ENCODE results near the gene SS18.
"Not testable (repeated sequence)": the region's sequence is repeated elsewhere in the genome, so short reads cannot be mapped to it uniquely, and the experiment has no call there.

SS18 gene, protein sequence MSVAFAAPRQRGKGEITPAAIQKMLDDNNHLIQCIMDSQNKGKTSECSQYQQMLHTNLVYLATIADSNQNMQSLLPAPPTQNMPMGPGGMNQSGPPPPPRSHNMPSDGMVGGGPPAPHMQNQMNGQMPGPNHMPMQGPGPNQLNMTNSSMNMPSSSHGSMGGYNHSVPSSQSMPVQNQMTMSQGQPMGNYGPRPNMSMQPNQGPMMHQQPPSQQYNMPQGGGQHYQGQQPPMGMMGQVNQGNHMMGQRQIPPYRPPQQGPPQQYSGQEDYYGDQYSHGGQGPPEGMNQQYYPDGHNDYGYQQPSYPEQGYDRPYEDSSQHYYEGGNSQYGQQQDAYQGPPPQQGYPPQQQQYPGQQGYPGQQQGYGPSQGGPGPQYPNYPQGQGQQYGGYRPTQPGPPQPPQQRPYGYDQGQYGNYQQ

DNA sequence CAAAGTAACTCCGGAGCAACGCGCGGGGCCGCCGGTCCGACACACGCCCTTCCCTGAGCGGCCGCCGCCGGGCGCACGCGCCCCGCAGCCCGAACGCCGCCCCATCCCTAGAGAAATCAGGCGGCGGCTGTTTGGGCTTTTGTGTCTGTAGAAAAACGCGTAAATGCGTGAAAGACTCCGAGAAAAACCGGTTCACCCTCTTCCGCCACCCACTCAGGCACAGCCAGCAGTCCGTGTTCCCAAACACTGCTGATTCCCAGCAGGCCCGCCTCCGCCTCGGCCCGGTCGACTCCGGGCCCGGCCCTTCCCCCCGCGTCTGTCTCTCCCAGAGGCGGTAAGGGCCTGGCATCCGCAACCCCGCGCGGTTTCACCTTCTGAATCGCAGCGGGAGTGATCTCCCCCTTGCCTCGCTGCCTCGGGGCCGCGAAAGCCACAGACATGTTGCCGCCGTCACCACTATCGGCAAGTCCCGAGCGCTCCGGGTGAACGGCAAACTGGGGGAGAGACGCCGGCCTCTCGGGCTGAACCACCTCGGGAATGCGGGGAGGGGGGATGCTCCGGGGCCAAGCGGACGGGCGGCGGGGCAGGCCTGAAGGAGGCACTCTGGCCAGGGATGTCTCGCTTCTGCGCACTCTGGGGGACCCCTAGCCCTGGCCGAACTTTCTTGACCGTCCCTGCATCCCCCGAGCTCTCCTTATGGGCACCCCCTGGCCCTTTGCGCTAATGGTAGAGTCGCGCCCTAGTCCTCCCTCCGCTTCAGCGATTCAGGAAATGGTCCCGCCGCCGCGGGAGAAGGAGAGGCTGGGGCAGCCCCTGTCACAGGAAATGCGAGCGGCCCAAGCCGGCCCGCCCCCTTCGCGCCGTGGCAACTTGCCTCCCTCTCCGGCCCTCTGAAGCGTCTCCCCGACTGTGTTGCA is at the start of gene SS18:
TSS of gene SS18 (minus strand) at position 484 of the 917 bp plus-strand sequence. CDS start at position 440, 44 bp downstream.
- in situ Hi-C loops (cut with HindIII; ENCODE audit: low sequenced_read_pairs) = no loop called here

DNA sequence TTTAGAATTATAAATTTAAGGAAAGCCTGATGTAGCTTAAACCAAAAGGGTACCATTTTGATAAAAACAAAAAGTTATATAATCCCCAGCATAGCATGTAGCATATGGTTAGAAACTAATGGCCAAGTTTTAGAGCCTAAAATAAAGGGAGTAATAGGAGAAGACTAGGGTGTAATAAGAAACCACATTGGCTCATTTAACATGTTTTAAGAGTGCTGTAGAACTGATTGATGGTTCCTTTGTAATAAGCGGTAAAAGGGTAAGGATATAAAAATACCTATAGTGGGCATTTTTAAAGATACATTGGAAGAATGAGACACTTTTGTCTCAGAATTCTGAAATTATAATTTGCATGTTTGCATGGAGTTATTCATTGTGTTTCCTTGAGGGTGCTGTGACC is 45.1 kb upstream of the SS18 start:
- in situ Hi-C loops (cut with HindIII; ENCODE audit: low sequenced_read_pairs) = no loop called here

DNA sequence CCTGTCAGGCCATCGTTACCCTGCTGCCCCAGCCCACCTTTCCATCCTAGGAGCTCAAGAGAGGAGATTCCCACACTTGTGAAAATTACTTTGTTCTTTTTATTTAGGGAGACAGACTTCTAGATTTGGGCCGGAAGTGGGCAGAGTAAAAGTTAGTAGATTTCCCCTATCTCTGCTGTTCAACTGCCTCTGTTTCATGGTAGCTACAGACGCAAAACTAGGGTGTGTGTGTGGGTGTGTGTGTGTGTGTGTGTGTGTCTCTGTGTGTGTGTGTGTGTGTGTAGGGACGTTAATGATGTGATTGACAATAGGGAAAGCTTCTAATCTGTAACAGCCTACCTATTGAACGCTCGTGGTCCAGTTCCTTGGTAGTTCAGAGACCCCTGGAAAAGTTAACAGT is 43.7 kb upstream of the SS18 start:
- in situ Hi-C loops (cut with HindIII; ENCODE audit: low sequenced_read_pairs) = no loop called here

DNA sequence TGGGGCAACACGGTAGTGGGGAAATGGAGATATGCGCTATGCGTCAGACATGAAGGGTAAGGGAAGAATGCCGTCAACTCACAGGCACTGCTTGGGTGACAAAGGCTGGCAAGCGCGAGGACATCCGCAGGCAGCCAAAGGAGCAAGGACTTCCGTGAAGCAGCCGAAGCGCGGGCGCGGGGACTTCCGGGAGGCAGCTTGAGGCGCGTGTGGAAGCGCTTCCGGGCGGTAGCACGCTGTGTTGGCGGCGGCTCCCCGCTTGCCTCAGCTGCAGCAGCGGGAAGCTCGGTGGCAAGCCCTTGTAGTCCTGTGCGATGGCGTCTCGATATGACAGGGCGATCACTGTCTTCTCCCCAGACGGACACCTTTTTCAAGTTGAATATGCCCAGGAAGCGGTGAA is 43.2 kb upstream of the SS18 start, which contains the start of gene PSMA8:
TSS of gene PSMA8 (plus strand) at position 218 of the 400 bp plus-strand sequence. CDS start at position 315, 97 bp downstream.
- in situ Hi-C loops (cut with HindIII; ENCODE audit: low sequenced_read_pairs) = no loop called here

DNA sequence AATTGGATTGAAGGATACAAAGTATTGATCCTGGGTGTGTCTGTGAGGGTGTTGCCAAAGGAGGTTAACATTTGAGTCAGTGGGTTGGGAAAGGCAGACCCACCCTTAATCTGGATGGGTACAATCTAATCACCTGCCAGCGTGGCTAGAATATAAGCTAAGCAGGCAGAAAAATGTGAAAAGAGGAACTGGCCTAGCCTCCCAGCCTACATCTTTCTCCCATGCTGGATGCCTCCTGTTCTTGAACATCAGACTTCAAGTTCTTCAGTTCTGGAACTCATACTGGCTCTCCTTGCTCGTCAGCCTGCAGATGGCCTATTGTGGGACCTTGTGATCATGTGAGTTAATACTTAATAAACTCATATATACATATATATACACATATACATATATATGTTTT is 37.8 kb upstream of the SS18 start:
- in situ Hi-C loops (cut with HindIII; ENCODE audit: low sequenced_read_pairs) = not testable (repeated sequence)

DNA sequence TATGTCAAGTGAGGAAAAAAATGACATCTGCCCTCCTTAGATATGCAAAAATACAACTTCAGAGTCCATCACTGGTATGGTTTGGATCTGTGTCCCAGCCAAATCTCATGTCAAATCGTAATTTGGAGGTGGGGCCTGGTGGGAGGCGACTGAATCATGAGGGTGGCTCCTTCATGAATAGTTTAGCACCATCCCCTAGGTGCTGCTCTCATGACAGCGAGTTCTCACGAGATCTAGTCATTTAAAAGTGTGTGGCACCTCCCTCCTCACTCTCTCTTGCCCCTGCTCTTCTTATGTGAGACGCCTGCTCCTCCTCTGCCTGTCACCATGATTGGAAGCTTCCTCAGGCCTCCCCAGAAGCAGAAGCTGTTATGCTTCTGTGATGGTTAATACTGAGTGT is 37.4 kb upstream of the SS18 start:
- in situ Hi-C loops (cut with HindIII; ENCODE audit: low sequenced_read_pairs) = no loop called here

DNA sequence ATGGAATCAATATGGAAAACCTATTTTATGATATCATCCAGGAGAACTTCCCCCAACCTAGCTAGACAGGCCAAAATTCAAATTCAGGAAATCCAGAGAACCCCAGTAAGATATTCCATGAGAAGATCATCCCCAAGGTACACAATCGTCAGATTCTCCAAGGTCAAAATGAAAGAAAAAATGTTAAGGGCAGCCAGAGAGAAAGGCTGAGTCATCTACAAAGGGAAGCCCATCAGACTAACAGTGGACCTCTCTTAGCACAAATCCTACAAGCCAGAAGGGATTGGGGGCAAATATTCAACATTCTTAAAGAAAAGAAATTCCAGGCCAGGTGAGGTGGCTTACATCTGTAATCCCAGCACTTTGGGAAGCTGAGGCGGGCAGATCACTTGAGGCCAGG is 31.6 kb upstream of the SS18 start:
- in situ Hi-C loops (cut with HindIII; ENCODE audit: low sequenced_read_pairs) = not testable (repeated sequence)

DNA sequence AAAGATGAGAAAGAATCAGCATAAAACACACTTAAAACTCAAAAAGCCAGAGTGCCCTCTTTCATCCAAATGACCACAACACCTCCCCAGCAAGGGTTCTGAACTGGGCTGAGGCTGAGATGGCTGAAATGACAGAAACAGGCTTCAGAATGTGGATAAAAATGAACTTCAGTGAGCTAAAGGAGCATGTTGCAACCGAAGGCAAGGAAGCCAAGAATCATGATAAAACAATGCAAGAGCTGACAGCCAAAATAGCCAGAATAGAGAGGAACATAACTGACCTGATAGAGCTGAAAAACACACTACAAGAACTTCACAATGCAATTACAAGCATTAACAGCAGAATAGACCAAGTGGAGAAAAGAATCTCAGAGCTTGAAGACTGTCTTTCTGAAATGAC is 31.1 kb upstream of the SS18 start:
- in situ Hi-C loops (cut with HindIII; ENCODE audit: low sequenced_read_pairs) = no loop called here

DNA sequence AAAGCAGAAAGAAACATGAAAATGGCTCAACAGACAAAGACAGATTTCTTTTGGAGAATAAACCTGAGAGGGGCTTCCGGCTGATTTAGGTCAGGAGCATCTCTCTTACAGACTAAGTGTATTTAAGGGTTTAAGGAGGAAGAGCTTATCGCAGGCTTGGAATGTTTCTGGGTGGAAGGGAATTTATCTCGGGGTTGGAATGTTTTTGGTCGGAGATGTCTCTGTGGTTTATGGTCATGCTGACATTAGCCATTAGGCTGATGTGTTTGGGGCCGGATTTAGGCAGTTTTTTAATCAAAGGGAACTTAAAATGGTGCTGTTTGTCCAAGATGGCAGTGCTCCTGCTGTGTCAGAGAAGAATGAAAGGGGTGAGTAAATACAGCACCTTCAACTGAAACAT is 28.8 kb upstream of the SS18 start:
- in situ Hi-C loops (cut with HindIII; ENCODE audit: low sequenced_read_pairs) = no loop called here

DNA sequence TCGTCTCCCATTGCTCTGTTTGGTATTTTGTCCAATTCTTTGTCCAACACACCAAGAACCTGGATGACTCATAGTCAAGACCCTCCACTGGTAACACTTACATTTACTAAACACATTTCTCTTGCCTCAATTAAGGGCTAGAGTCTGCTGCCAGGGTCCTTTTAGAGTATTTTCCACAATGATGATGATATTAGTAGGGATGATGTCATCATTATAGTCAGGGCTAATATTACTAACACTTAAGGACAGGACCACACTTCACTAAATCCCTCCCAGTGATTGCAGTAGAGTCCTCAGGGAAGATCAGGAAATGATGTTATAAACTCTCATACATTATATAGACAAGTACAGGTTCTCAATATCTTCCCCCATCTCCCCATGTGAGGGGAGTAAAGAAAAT is 13.6 kb upstream of the SS18 start:
- in situ Hi-C loops (cut with HindIII; ENCODE audit: low sequenced_read_pairs) = no loop called here

DNA sequence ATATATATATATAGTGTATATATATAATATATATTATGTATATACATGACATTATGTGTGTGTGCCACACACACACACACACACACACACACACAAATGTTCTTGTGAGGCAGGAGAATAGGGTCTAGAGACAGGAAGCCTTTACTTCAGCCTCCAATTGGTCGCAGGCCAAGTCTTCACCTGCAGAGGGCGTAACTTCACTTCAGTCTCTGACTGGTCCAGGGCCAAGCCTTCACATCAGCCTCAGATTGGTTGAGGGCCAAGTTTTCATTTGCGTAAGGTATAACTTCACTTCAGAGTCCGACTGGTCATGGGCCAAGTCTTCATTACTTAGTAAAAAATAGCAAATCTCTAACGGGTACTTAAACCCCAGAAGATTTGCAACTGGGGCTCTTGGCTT is 13.2 kb upstream of the SS18 start:
- in situ Hi-C loops (cut with HindIII; ENCODE audit: low sequenced_read_pairs) = no loop called here

DNA sequence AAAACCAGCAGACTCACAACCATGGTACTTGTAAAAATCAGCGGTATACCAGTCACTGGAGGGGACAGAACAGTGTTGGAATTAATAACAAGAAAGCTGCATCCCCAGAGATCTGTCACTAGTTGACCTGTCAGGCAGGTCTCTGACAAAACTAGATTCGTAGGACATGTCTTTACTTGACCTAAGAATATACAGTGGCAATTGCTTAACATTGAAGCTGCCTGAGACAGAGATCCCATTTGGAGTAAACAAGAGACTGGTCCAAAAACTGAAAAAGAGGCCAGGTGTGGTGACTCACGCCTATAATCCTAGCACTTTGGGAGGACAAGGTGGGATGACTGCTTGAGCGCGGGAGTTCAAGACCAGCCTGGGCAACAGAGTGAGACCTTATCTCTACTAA is 7.2 kb upstream of the SS18 start:
- in situ Hi-C loops (cut with HindIII; ENCODE audit: low sequenced_read_pairs) = no loop called here

DNA sequence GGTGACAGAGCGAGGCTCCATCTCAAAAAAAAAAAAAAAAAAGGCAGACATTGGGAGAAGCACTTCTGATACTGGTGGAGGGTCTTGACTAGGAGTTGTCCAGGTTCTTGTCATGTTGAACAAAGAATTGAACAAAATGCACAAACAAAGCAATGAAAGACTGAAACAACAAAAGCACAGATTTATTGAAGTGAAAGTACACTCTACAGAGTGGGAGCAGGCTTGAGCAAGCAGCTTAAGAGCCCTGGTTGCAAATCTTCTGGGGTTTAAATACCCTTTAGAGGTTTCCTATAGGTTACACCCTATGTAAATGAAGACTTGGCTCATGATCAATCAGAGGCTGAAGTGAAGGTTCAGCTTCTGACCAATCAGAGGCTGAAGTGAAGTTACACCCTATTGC is 6.4 kb upstream of the SS18 start:
- in situ Hi-C loops (cut with HindIII; ENCODE audit: low sequenced_read_pairs) = no loop called here

DNA sequence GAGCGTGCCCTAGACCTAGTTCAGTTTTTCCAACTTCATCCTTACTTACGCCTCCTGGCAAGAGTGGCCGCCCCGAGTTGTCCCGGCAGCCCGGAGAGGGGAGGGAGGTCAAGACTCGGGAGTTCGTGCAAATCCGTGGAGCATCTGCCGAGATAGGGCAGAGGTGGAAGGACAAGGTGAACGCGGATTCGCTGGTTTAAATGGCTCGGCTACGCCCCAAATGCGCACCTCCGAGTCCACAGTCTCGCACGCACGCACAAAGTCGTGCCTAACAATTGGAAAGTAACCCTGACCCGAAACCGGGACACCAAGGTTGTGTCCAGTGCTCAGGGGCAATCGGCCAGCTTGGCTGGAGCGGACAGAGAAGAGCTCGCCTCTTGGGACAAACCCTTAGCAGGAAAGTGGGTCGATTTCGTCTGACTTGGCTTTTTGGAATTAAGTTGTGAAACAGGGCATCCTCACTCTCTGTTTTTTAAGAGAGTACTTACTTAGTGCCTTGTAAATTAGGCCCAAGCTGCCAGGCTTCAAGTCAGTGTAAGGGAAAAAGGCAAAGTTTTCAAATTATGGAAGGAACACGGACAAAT is 726 bp upstream of the SS18 start:
- in situ Hi-C loops (cut with HindIII; ENCODE audit: low sequenced_read_pairs) = no loop called here

DNA sequence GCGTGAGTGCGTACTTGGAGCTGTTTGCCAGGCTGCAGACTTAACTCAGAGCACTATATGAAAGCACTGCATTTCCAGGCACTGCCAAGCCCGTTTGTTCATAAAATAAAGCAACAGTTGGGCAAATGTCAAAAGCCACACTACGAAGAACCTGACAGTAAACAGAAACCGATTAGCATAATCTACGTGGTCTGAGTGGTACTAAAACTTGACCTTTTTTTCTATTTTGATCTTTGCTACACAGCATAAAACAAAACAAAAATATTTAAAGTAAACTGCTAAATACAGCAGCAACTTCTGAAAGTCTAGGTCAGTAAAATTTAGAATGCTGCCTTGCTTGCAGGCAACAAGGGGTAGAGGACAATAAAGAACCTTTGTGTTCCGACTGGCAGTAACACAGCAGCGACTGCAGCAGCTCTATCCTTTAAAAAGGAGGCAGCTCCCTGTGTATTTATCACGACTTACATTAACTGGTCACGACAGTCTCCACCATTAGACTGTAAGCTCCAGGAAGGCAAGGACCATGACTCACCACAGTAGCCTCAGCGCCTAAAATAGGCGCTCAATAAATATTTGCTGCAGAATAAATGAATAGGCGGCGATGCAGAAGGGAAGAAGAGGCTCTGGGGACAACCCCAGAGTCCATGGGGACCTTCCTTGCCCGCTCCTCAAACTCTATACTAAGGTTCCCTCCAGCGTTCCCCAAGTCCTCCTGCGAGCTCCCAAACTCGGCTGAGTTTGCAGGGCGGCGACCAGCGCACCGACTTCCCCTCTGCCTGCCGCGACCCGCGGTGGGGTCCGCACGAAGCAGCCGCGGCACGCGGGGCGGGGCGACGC is 902 bp downstream of the SS18 start:
- in situ Hi-C loops (cut with HindIII; ENCODE audit: low sequenced_read_pairs) = no loop called here

DNA sequence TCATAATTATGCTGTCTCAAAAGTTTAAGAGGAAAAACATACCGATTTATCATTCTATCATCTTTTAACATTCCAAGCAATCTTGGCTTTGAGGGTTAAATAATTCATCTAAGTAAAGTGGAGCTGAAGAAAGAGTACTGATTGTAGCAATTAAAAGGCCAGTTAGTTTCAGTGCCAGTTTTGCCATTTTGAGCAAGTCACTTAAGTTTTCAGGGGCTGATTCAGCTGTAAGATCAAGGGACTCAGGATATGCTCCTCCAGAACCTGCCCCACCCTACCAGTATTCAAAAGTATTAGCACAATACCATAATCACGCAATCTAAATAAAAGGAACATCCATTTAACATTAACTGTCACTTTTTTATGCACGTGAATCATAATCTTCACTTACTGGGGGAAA is 1.9 kb downstream of the SS18 start:
- in situ Hi-C loops (cut with HindIII; ENCODE audit: low sequenced_read_pairs) = no loop called here

DNA sequence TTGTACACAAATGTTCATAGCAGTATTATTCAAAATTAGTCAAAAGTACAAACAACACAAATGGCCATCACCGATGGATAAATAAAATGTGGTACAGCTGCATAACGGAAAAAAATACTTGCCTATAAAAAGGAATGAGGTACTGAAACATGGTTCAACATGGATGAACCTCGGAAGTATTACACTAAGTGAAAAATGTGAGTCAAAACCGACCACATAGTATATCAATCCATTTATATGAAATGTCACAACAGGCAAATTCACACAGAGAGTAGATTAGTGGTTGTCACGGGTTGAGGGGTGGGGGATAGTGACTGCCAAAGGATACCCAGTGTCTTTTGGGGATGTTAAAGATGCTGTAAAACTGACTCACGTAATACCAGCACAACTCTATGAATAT is 3.5 kb downstream of the SS18 start:
- in situ Hi-C loops (cut with HindIII; ENCODE audit: low sequenced_read_pairs) = no loop called here

DNA sequence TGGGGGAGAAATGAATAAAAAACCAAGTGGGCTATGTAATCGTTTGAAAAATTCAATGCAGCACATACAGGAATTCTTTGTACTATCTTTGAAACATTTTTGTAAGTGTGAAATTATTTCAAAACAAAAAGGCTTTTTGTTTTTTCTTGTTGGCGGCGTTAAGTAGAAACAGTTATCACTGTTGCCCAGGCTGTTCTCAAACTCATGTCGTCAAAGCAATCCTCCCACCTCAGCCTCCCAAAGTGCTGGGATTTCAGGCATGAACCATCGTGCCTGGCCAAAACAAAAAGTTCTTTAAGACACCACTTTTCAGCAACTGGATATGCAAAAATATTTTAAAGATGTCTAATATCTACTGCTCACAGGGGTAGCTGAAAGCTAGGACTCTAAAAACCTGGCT is 5.4 kb downstream of the SS18 start:
- in situ Hi-C loops (cut with HindIII; ENCODE audit: low sequenced_read_pairs) = no loop called here

DNA sequence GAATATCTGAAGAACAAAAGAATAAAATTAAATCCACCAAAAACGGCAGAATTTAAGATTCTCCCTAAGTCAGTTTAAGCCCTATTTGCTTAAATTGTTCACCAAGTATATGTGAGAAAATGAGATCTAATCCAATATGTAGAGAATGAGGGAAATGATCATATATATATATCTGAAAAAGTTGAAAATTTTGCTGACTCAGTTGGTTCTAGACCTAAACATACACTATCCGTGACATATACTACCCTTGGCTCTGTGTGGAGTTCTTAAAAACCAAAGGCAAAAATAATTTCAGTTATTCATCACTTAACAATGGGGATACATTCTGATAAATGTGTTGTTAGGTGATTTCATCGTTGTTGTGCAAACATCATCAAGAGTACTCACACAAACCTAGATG is 7.3 kb downstream of the SS18 start:
- in situ Hi-C loops (cut with HindIII; ENCODE audit: low sequenced_read_pairs) = no loop called here

DNA sequence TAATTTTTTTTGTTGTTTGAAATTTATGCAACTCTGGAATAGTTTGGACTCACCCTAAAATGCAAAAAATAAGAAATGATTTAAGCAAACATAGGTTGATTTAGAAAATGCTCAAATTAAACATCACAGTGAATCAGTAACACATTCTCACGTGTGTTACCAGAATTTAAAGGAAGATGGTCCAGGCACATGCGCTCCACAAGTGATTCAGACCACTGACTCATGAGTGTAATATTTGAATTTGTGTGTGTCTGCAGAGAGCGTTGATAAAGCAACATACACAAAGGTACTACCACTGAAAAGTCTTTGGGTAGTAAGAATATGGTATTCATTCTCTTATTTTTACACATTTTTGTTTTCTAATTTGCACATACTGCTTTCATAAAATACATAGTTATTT is 7.9 kb downstream of the SS18 start:
- in situ Hi-C loops (cut with HindIII; ENCODE audit: low sequenced_read_pairs) = no loop called here

DNA sequence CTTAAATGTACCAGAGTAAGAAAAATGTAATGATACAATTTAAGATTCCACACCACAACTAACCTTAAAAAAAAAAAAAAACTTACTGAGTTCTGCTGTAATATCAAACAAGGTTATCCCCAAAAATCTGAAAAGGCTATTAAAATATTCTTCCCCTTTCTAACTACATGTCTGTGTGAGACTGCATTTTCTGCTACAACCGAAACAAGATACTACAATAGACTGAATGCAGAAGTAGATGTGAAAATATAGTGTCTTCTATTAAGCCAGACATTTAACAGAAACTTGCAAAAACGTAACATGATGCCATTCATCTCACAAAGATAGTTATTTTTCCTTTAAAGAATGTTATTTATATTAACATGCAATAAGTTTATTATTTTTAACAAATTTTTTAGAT is 16.2 kb downstream of the SS18 start:
- in situ Hi-C loops (cut with HindIII; ENCODE audit: low sequenced_read_pairs) = no loop called here

All from endothelial cell of hepatic sinusoid (primary cell).